Measurements from ENCODE around the gene PDE7B.

DNA sequence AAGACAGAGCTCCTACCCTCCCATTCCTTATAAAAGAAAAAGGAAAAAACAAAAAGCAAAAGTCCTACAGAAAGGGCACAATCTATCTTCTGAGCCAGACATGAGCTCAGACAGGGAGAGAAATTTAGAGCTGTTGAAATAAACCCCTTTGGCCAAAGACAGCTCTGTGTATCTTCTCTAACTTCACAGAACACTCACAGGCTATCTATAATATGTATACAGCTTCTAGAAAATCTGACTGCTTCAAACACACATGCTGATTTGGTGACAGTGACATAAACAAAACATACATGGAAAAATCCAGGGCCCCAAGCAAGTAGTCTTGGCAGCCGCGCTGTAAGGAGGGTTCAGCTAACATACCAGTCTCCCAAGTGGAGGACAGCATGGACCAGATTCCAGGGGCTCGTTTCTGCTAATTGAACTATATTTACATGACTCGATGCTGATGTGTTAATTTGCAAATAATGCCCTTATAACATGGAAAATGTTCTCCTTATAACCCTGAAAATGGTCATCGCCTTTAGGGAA lies 361.6 kb downstream of the PDE7B start:
- TF ChIP-seq TAF1 (IDR thresholded peaks at IDR 0.05; ENCODE audit: low read depth, low read length) (no peak), POLR2A (IDR thresholded peaks at IDR 0.05; ENCODE audit: low read depth, low read length) (no peak), SPI1 (IDR thresholded peaks at IDR 0.05; ENCODE audit: low read depth, low read length) (no peak), POLR2AphosphoS5 (IDR thresholded peaks at IDR 0.05; ENCODE audit: low read depth, low read length) (no peak), POU2F2 (IDR thresholded peaks at IDR 0.05; ENCODE audit: low read depth, low read length) (no peak), PAX5 (IDR thresholded peaks at IDR 0.05; ENCODE audit: insufficient read depth, low read length, severe bottlenecking) (no peak)
